GM23248 (cell line): Measurements from ENCODE around the gene PLPPR3.

Source experiments
- EZH2 ChIP-seq: fragments of 200-600 bp; sonication (generic); IDR thresholded peaks from 2 replicates; pipeline ENCODE4 v1.6.1; 2018; ENCODE audit warnings: antibody characterized with exemption, mild to moderate bottlenecking; ENCODE audit not compliant: insufficient read depth, poor library complexity, severe bottlenecking
- EZH2phosphoT487 ChIP-seq: fragments of 200-600 bp; sonication (generic); IDR thresholded peaks from 2 replicates; pipeline ENCODE4 v1.6.1; 2018; ENCODE audit warnings: antibody characterized with exemption, moderate library complexity, mild to moderate bottlenecking, low read depth; ENCODE audit not compliant: insufficient read depth

- TF ChIP-seq EZH2, result no peak
- TF ChIP-seq EZH2phosphoT487, result no peak
These were observed 28.6 kb upstream of the PLPPR3 start for GRCh38 chr19:850221-850978.
